Stimulated activated CD8-positive, alpha-beta memory T cell treated with anti-CD3 and anti-CD28 coated beads, Interleukin-7, amount 100 ng/mL, for 48 hours (primary cell): ENCODE results near the gene CHTOP.

Experiments
- DNase-seq, 2 donors: peaks; one replicate each; pipeline ENCODE4 v3.0.0-alpha.2; 2020; ENCODE audit warnings: low read depth in 1 of 2; ENCODE audit errors: extremely low read depth in 1 of 2

Gene CHTOP

DNA sequence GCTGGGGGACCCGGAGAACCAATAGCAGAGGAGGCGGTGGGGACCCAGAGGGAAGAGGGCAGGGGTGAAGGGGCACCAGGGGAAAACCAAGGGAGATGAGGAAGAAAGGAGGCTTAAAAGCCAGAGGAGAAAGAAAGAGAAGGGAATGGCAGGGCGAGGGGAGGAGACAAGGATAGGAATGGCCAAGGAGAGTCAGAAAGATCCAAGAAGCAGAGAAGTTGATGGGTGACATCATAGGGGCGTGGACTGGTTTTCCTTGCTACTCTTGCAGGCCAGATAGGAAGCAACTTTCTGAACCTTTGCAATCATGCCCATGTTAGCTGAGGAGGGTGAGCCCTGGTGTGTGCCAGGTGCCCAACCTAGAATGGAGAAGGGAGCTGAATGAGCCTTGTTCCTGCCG is 50.0 kb downstream of the CHTOP start:
- DNase-seq, result no peak

DNA sequence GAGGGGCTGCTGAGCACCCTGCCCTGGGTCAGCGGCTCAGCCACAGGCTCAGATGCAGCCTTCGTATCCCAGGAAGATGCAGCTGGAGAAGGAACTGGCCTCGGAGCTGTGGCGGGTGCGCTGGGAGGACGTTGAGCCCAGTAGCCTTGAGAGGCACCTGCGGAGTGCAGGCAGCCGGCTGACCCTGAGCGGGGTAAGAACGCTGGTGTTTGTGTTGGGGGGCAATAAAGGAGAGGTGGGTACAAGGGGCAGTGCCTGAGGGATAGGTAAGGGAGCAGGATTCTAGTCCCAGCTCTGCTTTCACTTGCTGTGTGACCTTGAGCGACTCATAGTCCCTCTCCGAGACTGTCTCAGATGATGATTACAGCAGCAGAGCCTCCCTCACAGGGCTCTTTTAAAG is 51.0 kb downstream of the CHTOP start:
- DNase-seq, result no peak

GRCh38 chr1:153685544-153686340 is 51.9 kb downstream of the CHTOP start:
- no peak for DNase-seq

GRCh38 chr1:153687346-153688125 is 53.7 kb downstream of the CHTOP start:
- DNase-seq, result no peak

DNA sequence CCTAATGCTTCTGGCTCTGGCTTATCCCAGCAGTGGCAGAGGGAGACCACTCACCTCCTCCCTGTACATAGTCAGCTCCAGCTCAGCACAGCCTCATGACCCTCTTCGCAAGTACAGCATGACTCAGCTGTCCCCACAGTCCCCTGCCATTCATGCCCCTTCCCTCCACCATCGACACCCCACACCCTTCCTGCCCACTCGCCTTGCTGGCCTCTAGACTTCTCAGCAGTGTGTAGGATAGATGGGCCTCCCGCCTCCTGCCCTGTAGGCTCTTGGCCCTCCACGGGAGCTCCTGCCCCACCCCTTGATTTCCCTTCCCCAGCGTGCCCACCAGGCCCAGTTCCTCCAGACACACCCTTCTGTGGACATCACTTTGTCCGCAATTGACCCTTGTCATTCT is 54.4 kb downstream of the CHTOP start:
- no peak for DNase-seq

DNA sequence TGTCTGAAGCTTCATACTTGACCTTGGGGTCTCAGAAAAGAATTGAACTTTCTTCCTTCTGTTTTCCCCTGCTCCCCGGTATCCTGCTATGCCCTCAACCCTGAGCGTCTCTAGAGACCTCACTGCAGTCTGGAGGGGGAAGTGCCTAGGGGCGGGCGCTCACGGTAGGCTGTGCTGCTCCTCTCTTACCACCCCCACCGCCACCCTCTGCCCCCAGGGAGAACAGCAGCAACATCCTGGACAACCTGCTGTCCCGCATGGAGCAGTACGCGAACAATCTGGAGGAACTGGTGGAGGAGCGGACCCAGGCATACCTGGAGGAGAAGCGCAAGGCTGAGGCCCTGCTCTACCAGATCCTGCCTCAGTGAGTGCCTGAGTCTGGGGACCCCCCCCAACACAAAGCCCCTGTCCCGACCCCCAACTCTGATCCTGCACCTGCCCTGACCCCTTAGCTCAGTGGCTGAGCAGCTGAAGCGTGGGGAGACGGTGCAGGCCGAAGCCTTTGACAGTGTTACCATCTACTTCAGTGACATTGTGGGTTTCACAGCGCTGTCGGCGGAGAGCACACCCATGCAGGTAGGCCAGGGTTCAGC is 55.0 kb downstream of the CHTOP start:
- DNase-seq, result no peak

GRCh38 chr1:153693466-153693865 is 59.6 kb downstream of the CHTOP start:
- DNase-seq, result no peak
